ENCODE measurements around the gene CDR2L.
A peak's percentile ranks its signal among the peaks of the same experiment; 100 is the strongest.
"Not testable (repeated sequence)": the region's sequence is repeated elsewhere in the genome, so short reads cannot be mapped to it uniquely, and the experiment has no call there.

Gene CDR2L

GRCh38 chr17:75039238-75039637 is 51.8 kb downstream of the CDR2L start:
- H3K4me1 Mint-ChIP-seq (ENCODE audit: low read depth): peaks cover 21% of the 10 kb centered on the region
- no peaks in the 10 kb centered on the region for H3K9me3 Mint-ChIP-seq
- intact Hi-C loops (cut with micrococcal nuclease): no loop called here
- H3K27me3 Mint-ChIP-seq: peaks cover 3% of the 10 kb centered on the region
- no peak overlapping the region for H3K4me3 Mint-ChIP-seq
- H3K27ac Mint-ChIP-seq: no peak overlapping the region
- peaks cover 62% of the 10 kb centered on the region for H3K36me3 Mint-ChIP-seq (ENCODE audit: low read depth)

- Mint-ChIP-seq H3K9me3 (no peaks in the 10 kb centered on the region), H3K36me3 (ENCODE audit: low read depth) (peaks cover 77% of the 10 kb centered on the region), H3K4me3 (no peak overlapping the region), H3K27me3 (no peaks in the 10 kb centered on the region), H3K4me1 (ENCODE audit: low read depth) (peaks cover 20% of the 10 kb centered on the region), H3K27ac (no peak overlapping the region)
- intact Hi-C loops (cut with micrococcal nuclease): no loop called here
Observed at GRCh38 chr17:75041656-75042280, 54.3 kb downstream of the CDR2L start.

GRCh38 chr17:75043789-75044188 is 56.4 kb downstream of the CDR2L start:
- H3K27me3 Mint-ChIP-seq; H3K4me3 Mint-ChIP-seq; H3K27ac Mint-ChIP-seq; H3K9me3 Mint-ChIP-seq; intact Hi-C loops (cut with micrococcal nuclease): not testable (repeated sequence)
- Mint-ChIP-seq H3K4me1 (ENCODE audit: low read depth) (peaks cover 30% of the 10 kb centered on the region), H3K36me3 (ENCODE audit: low read depth) (peaks cover 73% of the 10 kb centered on the region)

GRCh38 chr17:75044716-75045115 is 57.3 kb downstream of the CDR2L start:
- Mint-ChIP-seq H3K27ac (peak overlapping the region; percentile 37), H3K27me3 (no peaks in the 10 kb centered on the region), H3K4me3 (no peak overlapping the region), H3K4me1 (ENCODE audit: low read depth) (peaks cover 30% of the 10 kb centered on the region), H3K9me3 (no peaks in the 10 kb centered on the region), H3K36me3 (ENCODE audit: low read depth) (peaks cover 65% of the 10 kb centered on the region)
- intact Hi-C loops (cut with micrococcal nuclease): no loop called here

DNA sequence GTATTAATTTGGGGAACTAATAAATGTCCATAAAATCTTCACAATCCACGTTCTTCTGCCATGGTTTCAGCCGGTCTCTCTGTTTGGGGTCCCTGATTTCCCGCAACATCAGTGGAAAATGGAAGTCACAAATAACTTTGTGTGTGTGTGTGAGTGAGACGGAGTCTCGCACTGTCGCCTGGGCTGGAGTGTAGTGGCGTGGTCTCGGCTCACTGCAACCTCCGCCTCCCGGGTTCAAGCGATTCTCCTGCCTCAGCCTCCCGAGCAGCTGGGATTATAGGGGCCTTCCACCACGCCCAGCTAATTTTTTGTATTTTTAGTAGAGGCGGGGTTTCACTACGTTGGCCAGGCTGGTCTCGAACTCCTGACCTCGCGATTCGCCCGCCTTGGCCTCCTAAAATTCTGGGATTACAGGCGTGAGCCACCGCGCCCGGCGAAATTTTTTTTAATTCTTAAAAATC is 58.5 kb downstream of the CDR2L start:
- Mint-ChIP-seq H3K4me3 (peak overlapping the region; percentile 99), H3K36me3 (ENCODE audit: low read depth) (peaks cover 65% of the 10 kb centered on the region), H3K4me1 (ENCODE audit: low read depth) (peaks cover 30% of the 10 kb centered on the region), H3K27ac (peak overlapping the region; percentile 99)
- H3K27me3 Mint-ChIP-seq, H3K9me3 Mint-ChIP-seq: not testable (repeated sequence)
- intact Hi-C loops (cut with micrococcal nuclease): loop anchor here (2.0 kb wide), 1 partner anchor 13 kb away; no protein-coding TSS in a partner anchor

- H3K9me3 Mint-ChIP-seq: no peaks in the 10 kb centered on the region
- H3K27ac Mint-ChIP-seq: peak within 1 kb of the TSS; percentile 99
- H3K4me3 Mint-ChIP-seq: peak within 1 kb of the TSS; percentile 99
- peaks cover 65% of the 10 kb centered on the region for H3K36me3 Mint-ChIP-seq (ENCODE audit: low read depth)
- no peaks in the 10 kb centered on the region for H3K27me3 Mint-ChIP-seq
- intact Hi-C loops (cut with micrococcal nuclease): loop anchor here (2.0 kb wide), 1 partner anchor 14 kb away; no protein-coding TSS in a partner anchor
- H3K4me1 Mint-ChIP-seq (ENCODE audit: low read depth): peaks cover 30% of the 10 kb centered on the region
Observed at GRCh38 chr17:75046407-75047289, 59.2 kb downstream of the CDR2L start, which contains the start of the genes ATP5PD and KCTD2. Gene ATP5PD (minus strand): TSS chr17:75046969. CDS start chr17:75042650, 4,319 bp downstream. Gene KCTD2 (plus strand): TSS chr17:75047225. CDS start chr17:75047251, 26 bp downstream.

- H3K27ac Mint-ChIP-seq: peak overlapping the region; percentile 99
- H3K36me3 Mint-ChIP-seq (ENCODE audit: low read depth): peaks cover 65% of the 10 kb centered on the region
- intact Hi-C loops (cut with micrococcal nuclease): loop anchor here (2.0 kb wide), 1 partner anchor 15 kb away; no protein-coding TSS in a partner anchor
- H3K4me3 Mint-ChIP-seq: peak overlapping the region; percentile 84
- H3K27me3 Mint-ChIP-seq: no peaks in the 10 kb centered on the region
- H3K4me1 Mint-ChIP-seq (ENCODE audit: low read depth): peaks cover 30% of the 10 kb centered on the region
- no peaks in the 10 kb centered on the region for H3K9me3 Mint-ChIP-seq
Observed at GRCh38 chr17:75047398-75048098, 60.1 kb downstream of the CDR2L start.

DNA sequence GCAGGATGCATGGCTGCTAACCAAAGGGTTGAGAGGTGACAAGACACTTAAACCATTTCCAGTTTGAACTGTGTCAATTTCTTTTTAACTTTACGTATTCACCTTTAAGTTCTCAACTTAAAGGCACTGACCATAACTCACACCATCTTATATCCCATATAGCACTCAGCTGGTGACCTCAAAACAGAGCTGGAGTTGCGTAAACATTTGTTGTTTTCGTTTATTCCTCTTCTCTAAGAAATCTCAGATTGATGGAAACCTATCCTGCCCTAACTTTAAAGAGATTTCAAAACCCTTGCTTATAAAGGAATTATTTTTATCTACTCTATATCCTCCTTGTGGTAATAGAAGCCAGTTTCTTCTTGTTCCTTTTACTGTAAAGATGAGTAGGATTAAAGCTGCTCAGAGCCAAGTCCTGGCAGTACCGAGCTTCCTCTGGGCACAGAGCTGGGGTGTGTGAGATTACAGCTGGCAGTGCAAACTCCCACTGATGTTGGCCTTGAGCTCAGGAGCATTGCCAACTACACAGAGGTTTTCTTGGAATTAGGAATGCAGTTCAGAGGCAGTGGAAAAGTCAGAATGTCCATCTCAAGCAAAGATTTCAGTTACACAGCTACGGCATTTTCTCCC is 60.9 kb downstream of the CDR2L start:
- H3K27me3 Mint-ChIP-seq: no peaks in the 10 kb centered on the region
- intact Hi-C loops (cut with micrococcal nuclease): no loop called here
- peaks cover 69% of the 10 kb centered on the region for H3K36me3 Mint-ChIP-seq (ENCODE audit: low read depth)
- peak overlapping the region; percentile 84 for H3K4me3 Mint-ChIP-seq
- H3K9me3 Mint-ChIP-seq: no peaks in the 10 kb centered on the region
- peak overlapping the region; percentile 99 for H3K27ac Mint-ChIP-seq
- H3K4me1 Mint-ChIP-seq (ENCODE audit: low read depth): peaks cover 30% of the 10 kb centered on the region

DNA sequence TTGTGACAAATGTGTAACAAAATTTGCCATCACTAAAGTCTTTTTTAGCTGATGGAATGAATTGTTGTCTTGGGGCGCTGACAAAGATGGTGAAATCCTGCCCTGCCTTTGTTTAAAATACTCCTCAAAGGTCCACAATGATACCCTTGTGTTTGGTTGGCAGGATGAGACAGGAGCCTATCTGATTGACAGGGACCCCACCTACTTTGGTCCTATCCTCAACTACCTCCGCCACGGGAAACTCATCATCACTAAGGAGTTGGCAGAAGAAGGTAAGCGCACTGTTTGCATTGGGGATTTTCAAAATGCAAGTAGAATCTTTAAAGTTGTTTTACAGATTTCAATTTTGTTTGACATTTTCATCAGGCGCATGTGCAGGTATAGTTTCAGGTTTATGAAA is 61.6 kb downstream of the CDR2L start:
- intact Hi-C loops (cut with micrococcal nuclease): no loop called here
- Mint-ChIP-seq H3K4me1 (ENCODE audit: low read depth) (peaks cover 30% of the 10 kb centered on the region), H3K4me3 (no peak overlapping the region), H3K27ac (no peak overlapping the region), H3K27me3 (no peaks in the 10 kb centered on the region), H3K9me3 (no peaks in the 10 kb centered on the region), H3K36me3 (ENCODE audit: low read depth) (peaks cover 69% of the 10 kb centered on the region)

DNA sequence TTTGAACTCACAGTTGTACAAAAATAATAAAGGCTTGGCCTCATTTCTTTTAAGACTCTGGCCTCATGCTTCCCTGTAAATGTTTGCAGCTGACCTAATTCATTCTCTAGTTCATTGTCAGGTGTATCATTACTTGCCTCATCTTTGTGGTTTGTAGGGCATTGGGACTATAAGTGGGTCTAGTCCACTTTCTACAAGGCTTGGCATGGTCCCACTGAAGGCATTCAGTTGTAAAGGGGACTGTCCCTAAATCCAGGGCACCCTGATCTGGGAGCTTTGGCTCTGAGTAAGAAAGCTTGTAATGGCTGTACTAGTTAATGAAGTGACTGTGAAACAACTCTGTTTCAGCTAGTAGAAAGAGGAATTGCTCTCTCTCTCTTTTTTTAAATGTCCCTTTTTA is 62.3 kb downstream of the CDR2L start:
- H3K4me3 Mint-ChIP-seq: no peak overlapping the region
- no peaks in the 10 kb centered on the region for H3K9me3 Mint-ChIP-seq
- H3K4me1 Mint-ChIP-seq (ENCODE audit: low read depth): peaks cover 27% of the 10 kb centered on the region
- H3K27ac Mint-ChIP-seq: no peak overlapping the region
- no peaks in the 10 kb centered on the region for H3K27me3 Mint-ChIP-seq
- intact Hi-C loops (cut with micrococcal nuclease): no loop called here
- H3K36me3 Mint-ChIP-seq (ENCODE audit: low read depth): peaks cover 71% of the 10 kb centered on the region

DNA sequence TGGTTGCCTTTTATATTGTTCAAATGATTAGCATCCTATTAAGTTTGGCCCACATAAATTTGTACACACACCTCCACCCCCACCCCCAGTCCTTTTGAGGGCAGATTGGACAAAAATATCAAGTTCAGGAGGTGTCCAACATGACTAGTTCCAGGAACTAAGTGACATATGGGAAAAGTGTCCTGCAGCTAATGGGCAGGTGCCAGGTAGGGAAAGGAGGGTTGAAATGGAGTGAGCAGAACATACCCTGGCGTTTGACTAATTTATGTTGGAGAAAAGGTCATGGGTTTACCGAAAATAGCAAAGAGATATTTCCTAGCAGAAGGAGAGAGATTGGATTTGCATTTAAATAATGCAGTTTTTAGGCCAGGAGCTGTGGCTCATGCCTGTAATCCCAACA is 64.5 kb downstream of the CDR2L start:
- Mint-ChIP-seq H3K27ac (no peak overlapping the region), H3K9me3 (no peaks in the 10 kb centered on the region), H3K4me3 (no peak overlapping the region), H3K4me1 (ENCODE audit: low read depth) (peaks cover 13% of the 10 kb centered on the region), H3K27me3 (no peaks in the 10 kb centered on the region), H3K36me3 (ENCODE audit: low read depth) (peaks cover 81% of the 10 kb centered on the region)
- intact Hi-C loops (cut with micrococcal nuclease): no loop called here

Data from dendritic cell treated with granulocyte-macrophage colony-stimulating factor and Interleukin-4, amounts not matched to agents 40 ng/mL and 50 ng/mL, for 4 days (primary cell).